B cell (primary cell): Measurements from ENCODE around the gene PCDHB7. TPM values are rescaled to one million over a fixed set of nuclear protein-coding genes. Genes with fewer than 3 reads are reported as not detected.
"Not testable (repeated sequence)": the region's sequence is repeated elsewhere in the genome, so short reads cannot be mapped to it uniquely, and the experiment has no call there.

Source experiments
- ATAC-seq: fragments of 200-7000 bp; cut with Tn5 transposase; one replicate; pipeline ENCODE4 v1.10.0; 2021; ENCODE audit warnings: low read depth, mild to moderate bottlenecking, moderate number of reproducible peaks, moderate library complexity
- CTCF ChIA-PET: fragments of 350-600 bp; sonication (Branson Sonifier 250); formaldehyde crosslinking; loops from one replicate; lab custom pipeline; 2021; ENCODE audit warnings: antibody characterized with exemption, inconsistent platforms; lab: Charles Lee
- POLR2A ChIA-PET: fragments of 350-600 bp; sonication (Branson Sonifier 250); formaldehyde crosslinking; loops from one replicate; lab custom pipeline; 2021; ENCODE audit warnings: antibody characterized with exemption; lab: Charles Lee
- DNase-seq: peaks from one replicate; pipeline ENCODE4 v3.0.0; 2013
- H2AFZ ChIP-seq: 2 replicates; pipeline ENCODE4 v1.6.1; 2012; ENCODE audit warnings: mild to moderate bottlenecking, low read depth, low read length; ENCODE audit not compliant: insufficient read depth, poor library complexity, severe bottlenecking
- H3K27ac ChIP-seq, 2 donors: 1 replicate in 1 of 2; 2 replicates in 1 of 2; pipeline ENCODE4 v1.5.1; 2012 to 2013; ENCODE audit warnings: low read length in 2 of 2, mild to moderate bottlenecking in 2 of 2, moderate library complexity in 1 of 2
- H3K27me3 ChIP-seq, 4 experiments: fragments of 200-600 bp in 1 of 4; sonication (generic) in 1 of 4; replicated peaks in 1 of 4; 1 replicate in 2 of 4; 2 replicates in 2 of 4; pipeline versions ENCODE4 v1.6.1 to v1.7.0; 2013 to 2016; ENCODE audit warnings: low read length in 3 of 4, mild to moderate bottlenecking in 2 of 4, mixed read lengths in 1 of 4, moderate library complexity in 1 of 4; ENCODE audit not compliant: insufficient read depth in 4 of 4, control insufficient read depth in 3 of 4; ENCODE audit errors: control extremely low read depth in 1 of 4
- H3K36me3 ChIP-seq, 2 experiments: replicated peaks in 1 of 2; 1 replicate in 1 of 2; 2 replicates in 1 of 2; pipeline versions ENCODE4 v1.6.1 to v1.7.1; 2013; ENCODE audit warnings: low read length in 1 of 2; ENCODE audit not compliant: insufficient read depth in 2 of 2, control insufficient read depth in 1 of 2; ENCODE audit errors: control extremely low read depth in 1 of 2, extremely low read depth in 1 of 2
- H3K4me1 ChIP-seq, 2 donors: fragments of 200-600 bp in 1 of 2; sonication (generic) in 1 of 2; 1 replicate in 1 of 2; 2 replicates in 1 of 2; pipeline versions ENCODE4 v1.5.1 to v1.6.1; 2013 to 2017; ENCODE audit warnings: low read length in 2 of 2; ENCODE audit not compliant: control insufficient read depth in 2 of 2, insufficient read depth in 2 of 2
- H3K4me2 ChIP-seq: replicated peaks from 2 replicates; pipeline ENCODE3; 2012; ENCODE audit warnings: mild to moderate bottlenecking, low read depth, low read length; ENCODE audit not compliant: poor library complexity, severe bottlenecking
- H3K4me3 ChIP-seq, 5 experiments: fragments of 200-600 bp in 1 of 5; sonication (generic) in 1 of 5; 1 replicate in 3 of 5; 2 replicates in 2 of 5; pipeline versions ENCODE4 v1.5.1 to v1.7.0; 2011 to 2016; ENCODE audit warnings: low read length in 4 of 5, mild to moderate bottlenecking in 4 of 5, low read depth in 2 of 5, control low read depth in 1 of 5, moderate library complexity in 1 of 5; ENCODE audit not compliant: insufficient read depth in 1 of 5; ENCODE audit errors: control extremely low read depth in 1 of 5, extremely low read depth in 1 of 5
- H3K79me2 ChIP-seq: fragments of 200-600 bp; sonication (generic); one replicate; pipeline ENCODE4 v1.6.0; 2016; ENCODE audit warnings: low read length; ENCODE audit not compliant: control insufficient read depth, insufficient read depth
- H3K9ac ChIP-seq: fragments of 200-600 bp; sonication (generic); 2 replicates; pipeline ENCODE4 v1.6.1; 2017; ENCODE audit warnings: mild to moderate bottlenecking, low read length, moderate library complexity
- H3K9me3 ChIP-seq, 3 donors: one replicate each; pipeline versions ENCODE4 v1.6.1 to v1.7.1; 2013; ENCODE audit warnings: low read length in 2 of 3; ENCODE audit not compliant: control insufficient read depth in 2 of 3, insufficient read depth in 1 of 3; ENCODE audit errors: control extremely low read depth in 1 of 3
- H4K20me1 ChIP-seq: 2 replicates; pipeline ENCODE4 v1.6.0; 2012; ENCODE audit warnings: mild to moderate bottlenecking, low read length; ENCODE audit not compliant: insufficient read depth, control insufficient read depth, poor library complexity, severe bottlenecking
- H3K27ac Mint-ChIP-seq: one replicate; pipeline ENCODE4 v1.8.0; 2021; ENCODE audit warnings: mixed read lengths
- H3K27me3 Mint-ChIP-seq: one replicate; pipeline ENCODE4 v1.8.0; 2021; ENCODE audit warnings: mixed read lengths
- H3K4me1 Mint-ChIP-seq: one replicate; pipeline ENCODE4 v1.8.0; 2021; ENCODE audit warnings: mixed read lengths
- H3K4me3 Mint-ChIP-seq: one replicate; pipeline ENCODE4 v1.8.0; 2021; ENCODE audit warnings: mixed read lengths
- H3K9me3 Mint-ChIP-seq: one replicate; pipeline ENCODE4 v1.8.0; 2022; ENCODE audit warnings: mixed read lengths; ENCODE audit not compliant: insufficient read depth
- EZH2 ChIP-seq: IDR thresholded peaks from 2 replicates; pipeline ENCODE4 v1.6.1; 2012; ENCODE audit warnings: borderline replicate concordance, low read depth, mild to moderate bottlenecking, moderate library complexity, low read length; ENCODE audit not compliant: insufficient read depth, poor library complexity, severe bottlenecking
- WGBS: methylation state at CpG from one replicate; pipeline ENCODE4 v1.1.5; 2013; ENCODE audit warnings: missing lambda C conversion rate; ENCODE audit not compliant: insufficient coverage; 5-methylcytosine and 5-hydroxymethylcytosine counted together
- intact Hi-C: fragments of 100-400 bp; cut with micrococcal nuclease; formaldehyde crosslinking; loops from one replicate; pipeline ENCODE4 v1.10.0; 2022
- polyA plus RNA-seq: library from polyadenylated mRNA; depleted of rRNA; stranded (reverse); fragments of >200 nt; gene quantifications from 2 replicates; pipeline ENCODE4 v1.2.3, GENCODE V29; 2012
- total RNA-seq, 2 donors: library from RNA; stranded (reverse); fragments of 120-200 nt in 1 of 2; gene quantifications; 1 replicate in 1 of 2; 2 replicates in 1 of 2; pipeline versions ENCODE4 v1.2.3 to v1.2.4, GENCODE V29; 2013 to 2022
- TF ChIP-seq, protein P1 (sequence below): fragments of 200-600 bp; IDR thresholded peaks from one replicate; pipeline ENCODE4 v1.8.0; 2022; ENCODE audit warnings: antibody characterized with exemption, mild to moderate bottlenecking

Gene PCDHB7
- total and polyA plus RNA-seq, 2 donors (not counting 1 experiment from before 2014, with no cell fraction given) = not detected

DNA sequence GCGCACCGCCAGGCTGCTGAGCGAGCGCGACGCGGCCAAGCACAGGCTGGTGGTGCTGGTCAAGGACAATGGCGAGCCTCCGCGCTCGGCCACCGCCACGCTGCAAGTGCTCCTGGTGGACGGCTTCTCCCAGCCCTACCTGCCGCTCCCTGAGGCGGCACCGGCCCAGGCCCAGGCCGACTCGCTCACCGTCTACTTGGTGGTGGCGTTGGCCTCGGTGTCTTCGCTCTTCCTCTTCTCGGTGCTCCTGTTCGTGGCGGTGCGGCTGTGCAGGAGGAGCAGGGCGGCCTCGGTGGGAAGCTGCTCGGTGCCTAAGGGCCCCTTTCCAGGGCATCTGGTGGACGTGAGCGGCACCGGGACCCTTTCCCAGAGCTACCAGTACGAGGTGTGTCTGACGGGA, 29.2 kb downstream of the PCDHB7 start:
- POLR2A ChIA-PET, ATAC-seq, CTCF ChIA-PET, H3K4me3 ChIP-seq, H3K4me1 ChIP-seq, intact Hi-C loops, H3K9me3 Mint-ChIP-seq, H3K27ac ChIP-seq, H3K79me2 ChIP-seq, H3K27ac Mint-ChIP-seq, H3K4me3 Mint-ChIP-seq, H3K4me1 Mint-ChIP-seq, H3K27me3 ChIP-seq, H4K20me1 ChIP-seq, H3K9ac ChIP-seq, H3K4me2 ChIP-seq, DNase-seq, H3K36me3 ChIP-seq, H3K27me3 Mint-ChIP-seq, H2AFZ ChIP-seq: not testable (repeated sequence)
- H3K9me3 ChIP-seq = peaks cover 4 to 25% (median 12%) of the 10 kb centered on the region in 3 donors
- WGBS = 53% methylated on average over 28 of the region's 35 CpGs

DNA sequence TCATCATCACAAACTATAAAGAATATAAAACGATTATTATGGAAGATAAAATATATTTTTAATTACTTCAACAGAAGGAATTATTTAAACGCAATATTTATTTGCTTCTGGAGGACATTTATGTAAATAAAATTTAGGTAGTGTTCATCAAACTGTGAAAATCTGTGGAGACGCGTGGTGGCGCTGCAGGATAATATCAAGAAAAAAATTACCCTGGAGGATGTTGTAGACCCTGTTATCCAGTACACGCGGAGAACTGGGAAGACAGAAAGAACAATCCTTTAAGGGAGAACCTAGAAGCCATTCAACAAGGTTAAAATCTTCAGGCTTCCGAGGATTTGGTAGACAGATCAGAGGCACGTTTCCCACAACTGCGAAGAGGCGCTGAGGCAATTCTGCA, 36.0 kb downstream of the PCDHB7 start, which contains the start of gene PCDHB12:
PCDHB12 (plus strand) TSS at position 242 of the 400 bp plus-strand sequence. CDS start 189 bp downstream, outside the sequence.
- WGBS = 46% methylated on average over 7 of the region's 11 CpGs
- TF ChIP-seq EZH2 = no peak
- TF ChIP-seq, protein P1, sequence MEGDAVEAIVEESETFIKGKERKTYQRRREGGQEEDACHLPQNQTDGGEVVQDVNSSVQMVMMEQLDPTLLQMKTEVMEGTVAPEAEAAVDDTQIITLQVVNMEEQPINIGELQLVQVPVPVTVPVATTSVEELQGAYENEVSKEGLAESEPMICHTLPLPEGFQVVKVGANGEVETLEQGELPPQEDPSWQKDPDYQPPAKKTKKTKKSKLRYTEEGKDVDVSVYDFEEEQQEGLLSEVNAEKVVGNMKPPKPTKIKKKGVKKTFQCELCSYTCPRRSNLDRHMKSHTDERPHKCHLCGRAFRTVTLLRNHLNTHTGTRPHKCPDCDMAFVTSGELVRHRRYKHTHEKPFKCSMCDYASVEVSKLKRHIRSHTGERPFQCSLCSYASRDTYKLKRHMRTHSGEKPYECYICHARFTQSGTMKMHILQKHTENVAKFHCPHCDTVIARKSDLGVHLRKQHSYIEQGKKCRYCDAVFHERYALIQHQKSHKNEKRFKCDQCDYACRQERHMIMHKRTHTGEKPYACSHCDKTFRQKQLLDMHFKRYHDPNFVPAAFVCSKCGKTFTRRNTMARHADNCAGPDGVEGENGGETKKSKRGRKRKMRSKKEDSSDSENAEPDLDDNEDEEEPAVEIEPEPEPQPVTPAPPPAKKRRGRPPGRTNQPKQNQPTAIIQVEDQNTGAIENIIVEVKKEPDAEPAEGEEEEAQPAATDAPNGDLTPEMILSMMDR = no peak
- no peak within 1 kb of the TSS for H3K27ac ChIP-seq
- H4K20me1 ChIP-seq = no peaks in the 10 kb centered on the region
- no peak within 1 kb of the TSS for H3K4me3 ChIP-seq
- H3K27me3 ChIP-seq = peaks cover 0 to 19% (median 12%) of the 10 kb centered on the region in 4 experiments
- ChIA-PET POLR2A (no interaction called here), CTCF (interaction anchor here (1.0 kb wide), 1 partner anchor 315 kb away, joined by 3 read pairs; no protein-coding TSS in a partner anchor)
- H3K79me2 ChIP-seq = no peaks in the 10 kb centered on the region
- H3K27ac Mint-ChIP-seq = no peak within 1 kb of the TSS
- ATAC-seq (no peak), DNase-seq (no peak)
- intact Hi-C loops = no loop called here
- no peak within 1 kb of the TSS for H3K4me3 Mint-ChIP-seq
- H3K36me3 ChIP-seq = no peaks in the 10 kb centered on the region
- H3K9me3 Mint-ChIP-seq = no peaks in the 10 kb centered on the region
- no peaks in the 10 kb centered on the region for H3K4me1 Mint-ChIP-seq
- H3K9me3 ChIP-seq = peaks cover 0 to 8% (median 0%) of the 10 kb centered on the region in 3 donors
- no peaks in the 10 kb centered on the region for H3K4me1 ChIP-seq
- H3K27me3 Mint-ChIP-seq = peaks cover 45% of the 10 kb centered on the region
- no peak within 1 kb of the TSS for H2AFZ ChIP-seq
- no peak within 1 kb of the TSS for H3K9ac ChIP-seq
- H3K4me2 ChIP-seq = no peak within 1 kb of the TSS

DNA sequence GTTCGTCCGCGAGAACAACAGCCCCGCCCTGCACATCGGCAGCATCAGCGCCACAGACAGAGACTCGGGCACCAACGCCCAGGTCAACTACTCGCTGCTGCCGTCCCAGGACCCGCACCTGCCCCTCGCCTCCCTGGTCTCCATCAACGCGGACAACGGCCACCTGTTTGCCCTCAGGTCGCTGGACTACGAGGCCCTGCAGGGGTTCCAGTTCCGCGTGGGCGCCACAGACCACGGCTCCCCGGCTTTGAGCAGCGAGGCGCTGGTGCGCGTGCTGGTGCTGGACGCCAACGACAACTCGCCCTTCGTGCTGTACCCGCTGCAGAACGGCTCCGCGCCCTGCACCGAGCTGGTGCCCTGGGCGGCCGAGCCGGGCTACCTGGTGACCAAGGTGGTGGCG, 37.8 kb downstream of the PCDHB7 start:
- POLR2A ChIA-PET, H3K9me3 Mint-ChIP-seq, H3K4me3 Mint-ChIP-seq, ATAC-seq, H3K27ac ChIP-seq, DNase-seq, intact Hi-C loops, H4K20me1 ChIP-seq, H3K79me2 ChIP-seq, H3K36me3 ChIP-seq, H3K27ac Mint-ChIP-seq, H3K4me1 Mint-ChIP-seq, H3K9ac ChIP-seq, H3K4me1 ChIP-seq, H2AFZ ChIP-seq, CTCF ChIA-PET, H3K4me3 ChIP-seq, H3K4me2 ChIP-seq: not testable (repeated sequence)
- Histone ChIP-seq H3K9me3 (peaks cover 0 to 11% (median 4%) of the 10 kb centered on the region in 3 donors), H3K27me3 (peaks cover 0 to 19% (median 11%) of the 10 kb centered on the region in 4 experiments)
- 49% methylated on average over 21 of the region's 39 CpGs for WGBS
- peaks cover 48% of the 10 kb centered on the region for H3K27me3 Mint-ChIP-seq
